Activated CD4-positive, CD25-positive, alpha-beta regulatory T cell treated with anti-CD3 and anti-CD28 coated beads, Interleukin-2, amount 50 U/mL, for 72 hours (primary cell): ENCODE results near the gene NCCRP1.
"Not testable (repeated sequence)": the region's sequence is repeated elsewhere in the genome, so short reads cannot be mapped to it uniquely, and the experiment has no call there.

Experiments
- DNase-seq: peaks from one replicate; pipeline ENCODE4 v3.0.0; 2021

Gene NCCRP1

DNA sequence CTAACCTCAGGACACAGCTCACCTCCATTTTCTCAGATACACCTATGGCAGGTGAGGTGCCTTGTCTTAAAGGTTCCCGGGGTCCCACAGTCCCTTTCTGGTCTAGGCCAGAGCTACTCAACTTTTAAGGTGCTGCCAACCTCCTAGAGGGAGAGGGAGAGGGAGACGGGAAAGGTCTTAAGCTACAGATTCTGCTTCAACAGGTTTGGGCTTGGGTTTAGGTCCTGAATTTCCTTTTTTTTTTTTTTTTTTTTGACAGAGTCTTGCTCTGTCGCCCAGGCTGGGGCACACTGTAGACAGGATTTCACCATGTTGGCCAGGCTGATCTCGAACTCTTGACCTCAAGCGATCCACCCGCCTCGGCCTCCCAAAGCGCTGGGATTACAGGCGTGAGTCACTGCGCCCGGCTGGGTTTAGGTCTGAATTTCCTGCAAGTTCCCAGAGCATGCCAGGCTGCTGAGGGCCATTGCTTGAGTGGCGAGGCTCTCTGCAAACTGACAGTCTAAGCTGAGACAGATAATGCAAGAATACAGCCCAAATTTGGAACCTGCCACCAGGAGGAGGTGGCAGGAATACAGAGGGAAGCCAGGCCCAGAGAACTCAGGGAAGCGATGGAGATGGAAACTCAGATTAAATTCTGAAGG lies 15.1 kb downstream of the NCCRP1 start:
- DNase-seq, result no peak

DNA sequence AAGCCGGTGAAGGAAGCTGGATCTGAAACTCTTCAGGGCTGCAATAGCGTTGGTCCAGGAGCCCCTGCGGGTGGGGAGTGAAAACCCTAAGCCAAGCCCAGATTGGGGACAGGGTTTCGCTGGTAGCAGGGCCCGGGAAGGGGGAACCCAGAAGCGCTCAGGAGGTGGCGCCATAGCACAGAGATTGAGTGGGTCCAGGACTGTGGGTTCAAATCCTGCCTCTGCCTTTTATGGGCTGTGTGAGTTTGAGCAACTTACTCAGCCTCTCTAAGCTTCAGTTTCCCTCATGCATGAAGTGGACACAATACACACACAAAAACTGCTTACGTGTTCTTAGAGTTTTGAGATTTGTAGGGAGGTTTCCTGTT lies 15.6 kb downstream of the NCCRP1 start:
- peak; percentile 62 for DNase-seq

DNA sequence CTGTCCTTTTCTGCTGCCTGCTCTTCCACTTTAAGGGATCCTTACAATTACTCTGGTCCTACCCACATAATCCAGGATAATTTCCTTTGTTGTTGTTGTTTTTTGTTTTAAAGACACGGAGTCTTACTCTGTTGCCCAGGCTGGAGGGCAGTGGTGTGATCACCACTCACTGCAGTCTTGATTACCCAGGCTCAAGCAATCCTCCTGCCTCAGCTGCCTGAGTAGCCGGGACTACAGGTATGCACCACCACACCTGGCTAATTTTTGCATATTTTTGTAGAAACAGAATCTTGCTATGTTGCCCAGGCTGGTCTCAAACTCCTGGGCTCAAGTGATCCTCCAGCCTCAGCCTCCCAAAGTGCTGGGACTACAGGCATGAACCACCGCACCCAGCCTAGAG lies 18.6 kb downstream of the NCCRP1 start:
- not testable (repeated sequence) for DNase-seq

DNA sequence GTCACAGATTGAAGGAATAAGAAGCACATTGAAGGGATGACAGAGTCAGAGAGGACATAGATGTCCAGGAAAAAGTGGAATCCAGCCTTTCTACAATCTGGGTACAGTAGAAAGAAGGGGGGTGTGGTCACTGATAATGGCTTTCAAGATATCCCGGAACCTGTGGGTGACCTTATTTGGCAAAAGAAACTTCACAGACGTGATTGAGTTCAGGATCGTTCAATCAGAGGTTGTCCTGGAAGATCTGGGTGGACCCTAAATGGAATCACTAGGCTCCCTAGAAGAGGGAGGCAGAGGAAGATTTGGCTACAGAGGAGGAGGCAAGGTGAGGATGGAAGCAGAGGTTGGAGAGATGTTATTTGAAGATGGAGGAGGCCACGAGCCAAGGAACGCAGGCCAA lies 20.3 kb downstream of the NCCRP1 start:
- no peak for DNase-seq

DNA sequence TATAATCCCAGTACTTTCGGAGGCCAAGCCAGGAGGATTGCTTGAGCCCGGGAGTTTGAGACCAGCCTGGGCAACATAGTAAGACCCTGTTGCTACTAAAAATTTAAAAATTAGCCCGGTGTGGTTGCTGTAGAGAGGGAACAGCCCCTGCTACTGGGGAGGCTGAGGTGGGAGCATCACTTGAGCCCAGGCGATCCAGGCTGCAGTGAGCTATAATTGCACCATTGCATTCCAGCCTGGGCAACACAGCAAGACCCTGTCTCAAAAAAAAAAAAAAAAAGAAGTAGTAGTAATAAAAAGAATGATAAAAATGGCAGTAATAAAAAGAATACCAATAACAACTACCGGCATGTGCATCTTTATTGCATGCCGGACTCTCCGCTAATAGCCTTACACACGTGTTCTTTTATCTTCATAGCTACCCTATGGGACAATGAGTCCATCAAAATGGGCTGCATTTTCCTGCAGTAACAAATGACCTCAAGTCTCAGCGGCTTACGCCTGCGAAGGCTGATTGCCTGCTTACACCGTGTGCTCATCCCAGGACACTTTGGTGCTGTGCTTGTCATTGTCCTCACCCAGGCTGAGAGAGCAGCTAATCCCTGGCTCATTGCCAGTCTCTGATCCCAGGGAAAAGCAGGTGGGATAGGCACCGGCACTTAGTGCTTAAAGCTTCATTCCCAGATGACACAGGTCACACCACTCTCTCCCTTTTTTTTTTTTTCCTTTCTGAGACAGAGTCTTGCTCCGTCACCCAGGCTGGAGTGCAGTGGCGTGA lies 21.7 kb downstream of the NCCRP1 start:
- no peak for DNase-seq

DNA sequence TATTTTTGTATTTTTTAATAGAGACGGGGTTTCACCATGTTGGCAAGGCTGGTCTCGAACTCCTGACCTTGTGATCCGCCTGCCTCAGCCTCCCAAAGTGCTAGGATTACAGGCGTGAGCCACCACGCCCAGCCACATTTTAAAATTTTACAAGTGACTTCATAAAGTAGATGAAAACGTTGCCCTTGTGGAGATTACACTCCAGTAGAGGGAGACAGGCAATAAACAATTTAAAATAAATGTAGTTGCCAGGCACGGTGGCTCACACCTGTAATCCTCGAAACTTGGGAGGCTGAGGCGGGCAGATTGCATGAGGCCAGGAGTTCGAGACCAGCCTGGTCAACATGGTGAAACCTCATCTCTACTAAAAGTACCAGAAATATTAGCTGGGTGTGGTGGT lies 22.3 kb downstream of the NCCRP1 start:
- DNase-seq, result not testable (repeated sequence)

DNA sequence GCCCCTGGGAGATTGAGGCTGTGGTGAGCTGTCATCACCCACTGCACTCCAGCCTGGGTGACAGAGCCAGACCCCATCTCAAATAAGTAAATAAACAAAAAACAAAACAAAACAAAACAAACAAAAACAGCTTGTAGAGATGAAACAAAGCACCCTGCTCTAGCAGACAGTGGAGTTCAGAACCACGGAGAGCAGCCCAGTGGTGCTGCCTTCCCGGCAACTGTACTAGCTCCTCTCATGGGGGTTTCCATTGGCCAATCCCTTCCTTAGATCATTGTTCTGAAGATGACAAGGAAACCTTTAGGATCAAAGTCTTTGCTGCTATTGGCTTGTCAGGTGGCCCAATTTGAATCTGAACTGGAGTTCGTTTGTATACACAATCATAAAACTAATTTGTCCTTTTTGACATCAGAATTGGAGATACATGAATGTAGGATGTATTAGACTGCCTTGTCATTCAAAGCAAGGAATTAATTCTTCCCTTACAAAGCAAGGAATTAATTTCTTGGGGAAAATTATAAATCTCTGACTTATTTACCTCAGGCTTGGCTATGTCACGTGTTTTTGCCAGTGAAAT lies 27.0 kb downstream of the NCCRP1 start:
- DNase-seq, result no peak

DNA sequence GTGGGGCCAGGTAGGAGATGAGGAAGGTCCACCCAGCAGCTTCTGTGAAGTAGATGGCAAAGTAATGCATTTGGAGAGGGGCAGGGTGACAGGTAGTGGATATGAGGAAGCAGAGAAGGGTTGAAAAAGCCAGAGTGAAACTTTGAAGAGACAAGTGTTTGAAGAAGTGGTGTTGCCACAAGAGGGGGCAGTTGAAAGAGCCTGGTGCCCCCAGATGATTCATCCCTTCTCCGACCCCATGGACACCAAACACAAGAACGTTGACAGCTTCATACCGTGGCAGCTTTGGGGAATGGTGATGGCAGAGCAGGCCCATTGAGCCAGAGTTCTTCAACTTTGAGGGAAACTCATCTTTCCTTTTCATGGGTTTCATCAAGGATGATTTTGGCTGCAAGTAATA lies 28.1 kb downstream of the NCCRP1 start:
- DNase-seq, result no peak

DNA sequence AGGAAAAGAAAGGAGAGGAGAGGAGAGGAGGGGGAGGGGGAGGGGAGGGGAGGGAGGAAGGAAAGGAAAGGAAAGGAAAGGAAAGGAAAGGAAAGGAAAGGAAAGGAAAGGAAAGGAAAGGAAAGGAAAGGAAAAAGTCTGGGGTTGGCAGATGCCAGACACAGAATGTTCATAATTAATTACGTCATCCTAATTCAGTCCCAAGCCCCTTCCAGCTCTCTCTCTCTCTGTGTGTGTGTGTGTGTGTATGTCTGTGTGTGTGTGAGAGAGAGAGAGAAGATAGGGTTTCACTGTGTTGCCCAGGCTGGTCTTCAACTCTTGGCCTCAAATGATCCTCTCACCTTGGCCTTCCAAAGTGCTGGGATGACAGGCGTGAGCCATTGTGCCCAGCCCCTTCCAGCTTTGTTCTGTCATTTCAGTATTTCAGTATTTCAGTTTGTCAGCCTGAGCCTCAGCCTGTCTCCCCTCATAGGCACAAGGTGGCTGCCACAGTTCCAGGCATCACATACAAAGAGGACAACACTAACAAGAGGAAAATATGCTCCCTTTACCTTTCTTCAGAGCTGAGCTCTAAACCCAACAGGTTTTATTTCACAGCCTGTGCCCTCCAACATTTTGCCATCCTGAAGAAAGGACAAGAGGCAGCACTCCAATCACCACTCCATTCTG lies 33.5 kb downstream of the NCCRP1 start:
- DNase-seq, result no peak

DNA sequence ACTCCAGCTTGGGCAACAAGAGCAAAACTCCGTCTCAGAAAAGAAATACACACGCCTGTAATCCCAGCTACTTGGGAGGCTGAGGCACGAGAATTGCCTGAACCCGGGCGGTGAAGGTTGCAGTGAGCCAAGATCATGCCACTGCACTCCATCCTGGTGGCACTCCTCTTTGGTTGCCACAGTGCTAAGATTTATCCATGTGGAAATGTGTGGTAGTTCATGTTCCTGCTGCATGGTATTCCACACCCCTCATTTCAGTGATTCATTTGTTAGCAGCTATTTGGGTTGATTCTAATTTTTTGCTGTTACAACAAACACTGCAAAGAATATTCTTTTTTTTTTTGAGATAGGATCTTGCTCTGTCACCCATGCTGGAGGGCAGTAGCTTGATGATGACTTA lies 35.9 kb downstream of the NCCRP1 start:
- DNase-seq, result no peak

DNA sequence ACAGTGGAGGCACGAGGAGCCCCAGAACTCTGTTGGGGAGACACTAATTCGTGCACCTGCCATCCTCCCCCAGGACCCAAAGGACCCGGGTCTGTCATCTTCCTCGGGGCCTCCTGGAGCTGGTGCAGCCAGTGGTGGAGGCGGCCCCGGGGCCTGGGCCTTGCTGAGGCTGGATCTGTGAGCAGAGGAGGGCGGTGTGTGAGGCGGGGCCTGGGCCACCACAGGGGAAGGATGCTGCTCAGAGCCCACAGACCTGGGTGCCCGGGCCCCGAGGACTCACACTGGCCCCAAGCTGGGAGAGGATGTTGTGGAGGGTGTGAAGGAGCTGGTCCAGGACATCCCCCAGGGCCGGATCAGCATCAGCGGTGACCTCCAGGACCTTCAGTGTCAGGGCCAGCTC lies 39.8 kb downstream of the NCCRP1 start:
- no peak for DNase-seq

DNA sequence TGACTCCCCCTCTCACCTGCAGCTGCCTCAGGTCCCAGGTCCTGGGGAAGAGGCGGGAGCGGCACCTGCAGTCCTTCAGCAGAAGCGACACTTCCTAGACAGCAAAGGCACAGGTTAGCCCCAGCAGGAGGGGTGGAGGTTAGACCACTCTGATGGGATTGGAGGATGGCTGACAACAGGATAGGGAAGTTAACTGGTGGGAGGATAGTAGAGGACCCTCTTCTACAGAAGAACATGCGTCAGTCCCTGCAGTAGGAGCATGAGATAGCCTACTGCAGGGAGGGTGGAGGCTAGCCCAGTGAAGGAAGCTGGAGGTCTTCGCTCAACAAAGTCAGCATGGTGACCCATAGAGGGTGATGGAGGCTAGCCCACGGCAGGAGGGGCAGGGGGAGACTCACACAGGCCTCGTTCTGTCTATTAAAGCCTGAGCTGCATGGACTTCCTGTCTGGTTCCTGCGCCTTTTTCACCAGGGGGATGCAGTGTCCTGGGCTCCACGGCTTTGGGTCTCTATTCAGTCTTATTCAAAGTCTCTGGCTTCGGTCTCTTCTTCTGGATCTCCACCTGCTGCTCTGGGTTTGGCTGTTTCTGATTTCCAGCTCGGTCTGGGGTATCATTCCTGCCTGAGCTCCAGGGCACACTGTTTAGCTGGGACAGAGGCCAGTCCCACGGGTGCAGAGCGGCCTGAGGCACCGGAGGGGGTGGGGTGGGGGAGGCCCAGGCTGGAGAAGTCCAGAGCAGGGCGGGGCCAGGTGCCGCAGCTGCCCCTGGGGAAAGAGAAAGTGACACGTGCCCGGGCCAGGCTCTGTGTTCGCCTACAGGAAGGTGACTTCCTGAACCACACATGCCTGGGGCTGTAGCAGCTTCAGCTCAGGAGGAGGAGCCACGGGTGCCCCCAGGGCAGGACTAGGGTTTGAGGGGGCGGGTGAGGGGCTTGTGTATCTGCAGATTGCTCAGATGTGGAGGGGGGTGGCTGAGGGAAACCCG lies 40.7 kb downstream of the NCCRP1 start:
- DNase-seq, result peak; percentile 50

DNA sequence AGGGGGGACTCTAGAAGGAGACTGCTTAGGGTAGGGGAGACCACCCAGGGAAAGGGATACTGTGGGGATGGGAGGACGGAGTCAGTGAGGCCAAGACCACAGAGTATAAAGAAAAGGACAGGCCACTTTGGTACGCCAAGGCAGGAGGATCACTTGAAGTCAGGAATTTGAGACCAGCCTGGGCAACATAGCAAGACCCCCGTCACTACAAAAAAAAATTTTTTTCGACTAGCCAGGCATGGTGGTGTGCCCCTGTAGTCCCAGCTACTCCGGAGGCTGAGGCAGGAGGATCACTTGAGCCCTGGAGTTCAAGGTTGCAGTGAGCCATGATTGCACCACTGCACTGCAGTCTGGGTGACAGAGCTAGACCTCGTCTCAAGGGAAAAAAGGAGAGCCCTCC lies 41.4 kb downstream of the NCCRP1 start:
- DNase-seq, result no peak

DNA sequence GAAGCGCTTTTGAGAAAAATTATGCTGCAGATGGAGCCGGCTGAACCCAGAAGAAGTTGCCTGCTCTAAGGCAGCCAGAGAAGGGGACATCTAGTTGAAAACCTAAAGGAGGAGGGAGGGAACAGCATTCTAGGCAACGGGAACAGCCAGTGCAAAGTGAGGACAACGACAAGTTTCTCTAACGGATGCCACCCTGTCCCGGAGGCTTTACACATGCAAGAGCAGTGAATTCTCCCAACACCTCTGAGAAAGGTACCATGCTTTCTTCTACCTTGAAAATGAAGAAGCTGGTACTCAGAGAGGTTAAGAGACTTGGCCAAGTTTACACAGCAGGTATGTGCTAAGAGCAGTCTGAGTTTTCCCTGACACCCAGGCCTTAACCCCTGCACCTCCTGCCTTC lies 42.2 kb downstream of the NCCRP1 start:
- DNase-seq, result no peak

DNA sequence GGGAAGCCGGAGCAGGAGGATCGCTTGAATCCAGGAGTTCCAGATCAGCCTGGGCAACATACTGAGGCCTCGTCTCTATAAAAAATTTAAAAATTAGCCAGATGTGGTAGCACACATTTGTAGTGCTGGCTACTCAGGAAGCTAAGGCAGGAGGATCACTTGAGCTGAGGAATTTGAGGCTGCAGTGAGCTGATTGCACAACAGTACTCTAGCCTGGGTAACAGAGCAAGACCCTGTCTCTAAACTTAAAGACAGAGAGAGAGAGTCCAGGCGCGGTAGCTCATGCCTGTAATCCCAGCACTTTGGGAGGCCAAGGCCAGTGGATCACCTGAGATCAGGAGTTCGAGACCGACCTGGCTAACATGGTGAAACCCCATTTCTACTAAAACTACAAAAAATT lies 43.7 kb downstream of the NCCRP1 start:
- no peak for DNase-seq

DNA sequence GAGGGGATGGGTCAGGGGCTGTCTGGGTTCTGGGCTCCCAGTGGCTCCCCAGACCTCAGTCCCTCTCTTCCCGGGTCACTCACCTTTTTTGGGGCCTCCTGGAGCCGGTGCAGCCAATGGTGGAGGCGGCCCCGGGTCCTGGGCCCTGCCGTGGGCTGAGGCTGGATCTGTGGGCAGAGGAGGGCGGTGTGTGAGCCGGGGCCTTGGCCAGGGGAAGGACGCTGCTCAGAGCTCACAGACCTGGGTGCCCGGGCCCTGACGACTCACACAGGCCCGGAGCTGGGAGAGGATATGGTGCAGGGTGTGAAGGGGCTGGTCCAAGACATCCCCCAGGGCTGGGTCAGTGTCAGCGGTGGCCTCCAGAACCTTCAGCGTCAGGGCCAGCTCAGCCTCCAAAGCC lies 47.0 kb downstream of the NCCRP1 start:
- not testable (repeated sequence) for DNase-seq

DNA sequence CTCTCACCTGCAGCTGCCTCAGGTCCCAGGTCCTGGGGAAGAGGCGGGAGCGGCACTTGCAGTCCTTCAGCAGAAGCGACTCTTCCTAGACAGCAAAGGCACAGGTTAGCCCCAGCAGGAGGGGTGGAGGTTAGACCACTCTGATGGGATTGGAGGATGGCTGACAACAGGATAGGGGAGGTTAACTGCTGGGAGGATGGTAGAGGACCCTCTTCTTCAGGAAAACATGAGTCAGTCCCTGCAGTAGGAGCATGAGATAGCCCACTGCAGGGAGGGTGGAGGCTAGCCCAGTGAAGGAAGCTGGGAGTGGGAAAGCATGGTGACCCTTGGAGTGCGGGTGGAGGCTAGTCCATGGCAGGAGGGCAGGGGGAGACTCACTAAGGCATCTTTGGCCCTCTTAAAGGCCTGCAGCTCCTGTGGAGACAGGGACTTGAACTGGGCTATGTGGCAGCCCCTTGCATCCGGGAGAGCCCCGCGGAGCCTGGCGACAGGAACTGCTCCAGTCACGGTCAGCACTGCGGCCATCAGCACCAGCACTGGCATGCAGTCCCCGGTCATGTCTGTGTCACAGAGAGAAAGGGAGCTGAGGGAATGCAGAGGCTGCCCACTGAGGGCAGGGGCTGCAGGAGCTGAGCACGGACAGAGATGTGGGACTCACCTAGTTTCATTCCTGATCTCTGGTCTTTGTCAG lies 47.8 kb downstream of the NCCRP1 start, which contains the start of gene IFNL3:
TSS of gene IFNL3 (minus strand) at position 597 of the 691 bp plus-strand sequence. CDS start at position 558, 39 bp downstream.
- DNase-seq, result not testable (repeated sequence)

DNA sequence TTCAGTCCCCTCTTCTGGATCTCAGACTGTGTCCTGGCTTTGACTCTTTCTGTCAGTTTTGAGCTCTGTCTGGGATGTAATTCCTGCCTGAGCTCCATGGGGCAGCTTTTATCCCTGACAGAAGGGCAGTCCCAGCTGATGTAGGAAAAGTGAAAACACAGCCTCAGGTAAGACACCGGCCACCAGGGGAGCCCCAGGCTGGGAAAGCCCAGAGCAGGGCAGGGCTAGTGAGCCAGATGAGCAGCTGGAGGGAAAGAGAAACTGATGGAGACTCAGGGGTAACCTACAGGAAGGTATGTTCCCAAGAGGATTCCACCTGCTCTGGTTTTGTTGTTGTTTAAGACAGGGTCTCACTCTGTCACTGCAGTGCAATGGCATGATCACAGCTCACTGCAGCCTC lies 48.4 kb downstream of the NCCRP1 start:
- not testable (repeated sequence) for DNase-seq

DNA sequence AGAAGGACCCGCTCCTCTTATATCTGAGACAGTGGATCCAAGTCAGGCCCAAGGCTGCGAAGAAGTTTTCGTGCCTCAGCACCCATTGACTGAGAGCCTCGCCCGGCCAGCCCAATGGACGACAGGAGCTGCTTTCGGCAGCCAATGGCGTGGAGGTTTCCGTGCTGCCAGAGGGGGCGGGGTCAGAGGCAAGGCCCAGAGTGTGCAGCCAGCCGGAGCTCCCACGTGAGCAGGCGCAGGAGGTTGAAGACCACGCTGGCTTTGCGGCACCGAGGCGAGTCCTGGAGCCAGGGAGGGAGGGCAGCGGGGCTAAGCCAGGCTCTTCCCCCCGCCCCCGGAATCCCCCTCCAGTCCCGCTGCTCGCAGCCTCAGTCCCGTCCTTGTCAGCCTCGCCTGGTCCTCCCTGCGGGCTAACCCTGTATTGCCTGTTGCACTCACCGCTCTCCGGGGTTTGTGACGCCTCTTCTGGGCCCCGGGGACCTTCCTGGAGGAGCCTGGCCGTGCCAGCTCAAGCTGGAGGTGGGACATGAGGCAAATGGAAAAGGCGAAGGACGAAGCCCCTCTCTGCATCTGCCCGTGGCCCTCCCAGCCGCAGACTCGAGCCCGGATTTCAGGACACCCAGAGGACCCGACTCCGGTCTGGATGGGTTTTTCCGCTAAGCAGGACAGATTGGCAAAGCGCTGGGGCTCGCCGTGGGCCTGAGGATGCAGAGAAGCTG lies 50.3 kb downstream of the NCCRP1 start:
- DNase-seq, result no peak

DNA sequence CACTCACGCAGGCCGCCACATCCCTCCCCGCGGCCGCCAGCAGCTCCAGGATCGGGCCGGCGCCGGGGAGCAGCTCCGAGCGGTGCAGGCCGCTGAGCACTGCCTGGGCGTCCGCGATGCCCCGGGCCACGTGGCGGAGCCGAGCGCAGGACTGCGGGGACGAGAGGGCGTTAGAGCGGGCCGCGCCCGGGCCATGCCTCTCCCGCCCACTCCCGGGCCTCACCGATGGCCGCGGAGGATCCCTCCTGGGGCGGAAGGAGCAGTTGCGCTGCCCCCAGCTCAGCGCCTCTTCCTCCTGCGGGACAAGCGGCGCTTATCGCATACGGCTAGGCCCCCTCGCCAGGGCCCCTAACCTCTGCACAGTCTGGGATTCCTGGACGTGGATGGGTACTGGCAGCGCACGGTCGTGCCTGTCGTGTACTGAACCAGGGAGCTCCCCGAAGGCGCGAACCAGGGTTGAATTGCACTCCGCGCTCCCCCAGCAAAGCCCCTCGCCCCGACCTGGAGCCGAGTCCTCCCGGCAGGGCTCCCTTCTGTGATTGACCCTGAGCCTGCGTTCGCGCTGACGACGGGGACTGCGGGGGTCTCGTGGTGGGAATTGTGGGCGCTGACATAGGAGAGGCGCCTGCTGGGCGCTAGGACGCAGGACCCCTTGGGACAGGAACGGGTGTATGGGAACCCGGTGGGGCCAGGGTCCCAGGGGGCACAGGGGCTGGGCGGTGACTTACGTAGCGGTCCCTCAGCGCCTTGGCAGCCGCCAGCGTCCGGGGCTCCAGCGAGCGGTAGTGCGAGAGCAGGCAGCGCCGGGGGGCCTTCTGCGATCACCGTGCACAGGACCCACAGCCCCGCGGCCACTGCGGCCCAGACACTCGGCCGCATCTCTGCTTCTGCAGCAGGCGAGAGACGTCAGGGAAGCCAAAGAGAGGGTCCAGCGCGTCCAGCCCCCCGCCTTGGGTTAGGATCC lies 51.2 kb downstream of the NCCRP1 start:
- no peak for DNase-seq
